ENCODE data around the gene SMOC2.

Gene SMOC2

GRCh38 chr6:168640768-168641167 lies 199.8 kb downstream of the SMOC2 start:
- Histone ChIP-seq H3K9ac (ENCODE audit: low read length) (no peak overlapping the region), H3K27me3 (ENCODE audit: control insufficient read depth, insufficient read depth, low read length) (no peaks in the 10 kb centered on the region), H3K4me3 (ENCODE audit: low read depth, low read length) (no peak overlapping the region), H3K9me3 (ENCODE audit: control insufficient read depth, insufficient read depth, low read depth, low read length) (no peaks in the 10 kb centered on the region), H3K36me3 (ENCODE audit: control insufficient read depth, insufficient read depth, low read length) (no peaks in the 10 kb centered on the region), H3K27ac (ENCODE audit: low read depth, low read length) (no peak overlapping the region), H3K4me1 (ENCODE audit: control insufficient read depth, insufficient read depth, low read length) (peaks cover 17% of the 10 kb centered on the region)

- peaks cover 17% of the 10 kb centered on the region for H3K4me1 ChIP-seq (ENCODE audit: control insufficient read depth, insufficient read depth, low read length)
- H3K36me3 ChIP-seq (ENCODE audit: control insufficient read depth, insufficient read depth, low read length): no peaks in the 10 kb centered on the region
- no peaks in the 10 kb centered on the region for H3K27me3 ChIP-seq (ENCODE audit: control insufficient read depth, insufficient read depth, low read length)
- H3K9ac ChIP-seq (ENCODE audit: low read length): no peak overlapping the region
- no peak overlapping the region for H3K27ac ChIP-seq (ENCODE audit: low read depth, low read length)
- no peaks in the 10 kb centered on the region for H3K9me3 ChIP-seq (ENCODE audit: control insufficient read depth, insufficient read depth, low read depth, low read length)
- no peak overlapping the region for H3K4me3 ChIP-seq (ENCODE audit: low read depth, low read length)
These were observed 200.5 kb downstream of the SMOC2 start for GRCh38 chr6:168641446-168641845.

GRCh38 chr6:168643401-168643800 lies 202.4 kb downstream of the SMOC2 start:
- H3K9me3 ChIP-seq (ENCODE audit: control insufficient read depth, insufficient read depth, low read depth, low read length): no peaks in the 10 kb centered on the region
- no peaks in the 10 kb centered on the region for H3K27me3 ChIP-seq (ENCODE audit: control insufficient read depth, insufficient read depth, low read length)

GRCh38 chr6:168645326-168645725 lies 204.3 kb downstream of the SMOC2 start:
- Histone ChIP-seq H3K36me3 (ENCODE audit: control insufficient read depth, insufficient read depth, low read length) (no peaks in the 10 kb centered on the region), H3K9me3 (ENCODE audit: control insufficient read depth, insufficient read depth, low read depth, low read length) (no peaks in the 10 kb centered on the region), H3K4me3 (ENCODE audit: low read depth, low read length) (no peak overlapping the region), H3K27me3 (ENCODE audit: control insufficient read depth, insufficient read depth, low read length) (no peaks in the 10 kb centered on the region), H3K27ac (ENCODE audit: low read depth, low read length) (no peak overlapping the region), H3K4me1 (ENCODE audit: control insufficient read depth, insufficient read depth, low read length) (peaks cover 32% of the 10 kb centered on the region), H3K9ac (ENCODE audit: low read length) (no peak overlapping the region)

More at GRCh38 chr6:168643401-168643800, 202.4 kb downstream of the SMOC2 start:
- Histone ChIP-seq H3K9ac (ENCODE audit: low read length) (no peak overlapping the region), H3K4me3 (ENCODE audit: low read depth, low read length) (no peak overlapping the region), H3K27ac (ENCODE audit: low read depth, low read length) (no peak overlapping the region), H3K36me3 (ENCODE audit: control insufficient read depth, insufficient read depth, low read length) (no peaks in the 10 kb centered on the region), H3K4me1 (ENCODE audit: control insufficient read depth, insufficient read depth, low read length) (peaks cover 13% of the 10 kb centered on the region)

- Histone ChIP-seq H3K9ac (ENCODE audit: low read length) (no peak overlapping the region), H3K27me3 (ENCODE audit: control insufficient read depth, insufficient read depth, low read length) (no peaks in the 10 kb centered on the region), H3K4me3 (ENCODE audit: low read depth, low read length) (no peak overlapping the region), H3K27ac (ENCODE audit: low read depth, low read length) (no peak overlapping the region), H3K36me3 (ENCODE audit: control insufficient read depth, insufficient read depth, low read length) (no peaks in the 10 kb centered on the region), H3K4me1 (ENCODE audit: control insufficient read depth, insufficient read depth, low read length) (peaks cover 24% of the 10 kb centered on the region), H3K9me3 (ENCODE audit: control insufficient read depth, insufficient read depth, low read depth, low read length) (no peaks in the 10 kb centered on the region)
These were observed 206.3 kb downstream of the SMOC2 start for GRCh38 chr6:168647271-168647670.

- Histone ChIP-seq H3K4me3 (ENCODE audit: low read depth, low read length) (no peak overlapping the region), H3K27ac (ENCODE audit: low read depth, low read length) (no peak overlapping the region), H3K4me1 (ENCODE audit: control insufficient read depth, insufficient read depth, low read length) (peaks cover 24% of the 10 kb centered on the region), H3K36me3 (ENCODE audit: control insufficient read depth, insufficient read depth, low read length) (no peaks in the 10 kb centered on the region), H3K27me3 (ENCODE audit: control insufficient read depth, insufficient read depth, low read length) (no peaks in the 10 kb centered on the region), H3K9me3 (ENCODE audit: control insufficient read depth, insufficient read depth, low read depth, low read length) (no peaks in the 10 kb centered on the region), H3K9ac (ENCODE audit: low read length) (no peak overlapping the region)
These were observed 207.5 kb downstream of the SMOC2 start for GRCh38 chr6:168648240-168649125.

GRCh38 chr6:168649209-168649608 lies 208.2 kb downstream of the SMOC2 start:
- H3K36me3 ChIP-seq (ENCODE audit: control insufficient read depth, insufficient read depth, low read length): no peaks in the 10 kb centered on the region
- H3K27ac ChIP-seq (ENCODE audit: low read depth, low read length): no peak overlapping the region
- no peaks in the 10 kb centered on the region for H3K27me3 ChIP-seq (ENCODE audit: control insufficient read depth, insufficient read depth, low read length)
- no peak overlapping the region for H3K4me3 ChIP-seq (ENCODE audit: low read depth, low read length)
- H3K4me1 ChIP-seq (ENCODE audit: control insufficient read depth, insufficient read depth, low read length): peaks cover 24% of the 10 kb centered on the region
- no peaks in the 10 kb centered on the region for H3K9me3 ChIP-seq (ENCODE audit: control insufficient read depth, insufficient read depth, low read depth, low read length)
- H3K9ac ChIP-seq (ENCODE audit: low read length): no peak overlapping the region

GRCh38 chr6:168650671-168651111 lies 209.7 kb downstream of the SMOC2 start:
- Histone ChIP-seq H3K36me3 (ENCODE audit: control insufficient read depth, insufficient read depth, low read length) (no peaks in the 10 kb centered on the region), H3K4me1 (ENCODE audit: control insufficient read depth, insufficient read depth, low read length) (peaks cover 24% of the 10 kb centered on the region), H3K4me3 (ENCODE audit: low read depth, low read length) (no peak overlapping the region), H3K27me3 (ENCODE audit: control insufficient read depth, insufficient read depth, low read length) (no peaks in the 10 kb centered on the region), H3K9ac (ENCODE audit: low read length) (no peak overlapping the region), H3K27ac (ENCODE audit: low read depth, low read length) (no peak overlapping the region), H3K9me3 (ENCODE audit: control insufficient read depth, insufficient read depth, low read depth, low read length) (peaks cover 4% of the 10 kb centered on the region)

GRCh38 chr6:168655462-168656152 lies 214.6 kb downstream of the SMOC2 start:
- Histone ChIP-seq H3K4me3 (ENCODE audit: low read depth, low read length) (no peak overlapping the region), H3K9me3 (ENCODE audit: control insufficient read depth, insufficient read depth, low read depth, low read length) (peaks cover 32% of the 10 kb centered on the region), H3K36me3 (ENCODE audit: control insufficient read depth, insufficient read depth, low read length) (no peaks in the 10 kb centered on the region), H3K27ac (ENCODE audit: low read depth, low read length) (no peak overlapping the region), H3K9ac (ENCODE audit: low read length) (no peak overlapping the region), H3K27me3 (ENCODE audit: control insufficient read depth, insufficient read depth, low read length) (no peaks in the 10 kb centered on the region), H3K4me1 (ENCODE audit: control insufficient read depth, insufficient read depth, low read length) (0 out of 2 replicates have a peak, but pooled peaks cover 4% of the 10 kb centered on the region)

- peaks cover 32% of the 10 kb centered on the region for H3K9me3 ChIP-seq (ENCODE audit: control insufficient read depth, insufficient read depth, low read depth, low read length)
- H3K27ac ChIP-seq (ENCODE audit: low read depth, low read length): no peak overlapping the region
- no peak overlapping the region for H3K4me3 ChIP-seq (ENCODE audit: low read depth, low read length)
- no peaks in the 10 kb centered on the region for H3K4me1 ChIP-seq (ENCODE audit: control insufficient read depth, insufficient read depth, low read length)
- H3K36me3 ChIP-seq (ENCODE audit: control insufficient read depth, insufficient read depth, low read length): no peaks in the 10 kb centered on the region
- H3K27me3 ChIP-seq (ENCODE audit: control insufficient read depth, insufficient read depth, low read length): no peaks in the 10 kb centered on the region
- no peak overlapping the region for H3K9ac ChIP-seq (ENCODE audit: low read length)
These were observed 217.1 kb downstream of the SMOC2 start for GRCh38 chr6:168658059-168658458.

- Histone ChIP-seq H3K4me3 (ENCODE audit: low read depth, low read length) (no peak overlapping the region), H3K27ac (ENCODE audit: low read depth, low read length) (no peak overlapping the region), H3K9ac (ENCODE audit: low read length) (no peak overlapping the region), H3K4me1 (ENCODE audit: control insufficient read depth, insufficient read depth, low read length) (peaks cover 5% of the 10 kb centered on the region; the same call in 1 of the 2 replicates), H3K36me3 (ENCODE audit: control insufficient read depth, insufficient read depth, low read length) (no peaks in the 10 kb centered on the region), H3K27me3 (ENCODE audit: control insufficient read depth, insufficient read depth, low read length) (no peaks in the 10 kb centered on the region), H3K9me3 (ENCODE audit: control insufficient read depth, insufficient read depth, low read depth, low read length) (peaks cover 31% of the 10 kb centered on the region)
These were observed 219.5 kb downstream of the SMOC2 start for GRCh38 chr6:168660400-168660945.

Data from HUES6 (cell line).